EH (cell line): ENCODE data around the gene ITGAD.
A peak's percentile ranks its signal among the peaks of the same experiment; 100 is the strongest.

Experiments
- DNase-seq: peaks from one replicate; pipeline ENCODE4 v3.0.0-alpha.2; 2015; ENCODE audit warnings: low read depth

The ITGAD gene

DNA sequence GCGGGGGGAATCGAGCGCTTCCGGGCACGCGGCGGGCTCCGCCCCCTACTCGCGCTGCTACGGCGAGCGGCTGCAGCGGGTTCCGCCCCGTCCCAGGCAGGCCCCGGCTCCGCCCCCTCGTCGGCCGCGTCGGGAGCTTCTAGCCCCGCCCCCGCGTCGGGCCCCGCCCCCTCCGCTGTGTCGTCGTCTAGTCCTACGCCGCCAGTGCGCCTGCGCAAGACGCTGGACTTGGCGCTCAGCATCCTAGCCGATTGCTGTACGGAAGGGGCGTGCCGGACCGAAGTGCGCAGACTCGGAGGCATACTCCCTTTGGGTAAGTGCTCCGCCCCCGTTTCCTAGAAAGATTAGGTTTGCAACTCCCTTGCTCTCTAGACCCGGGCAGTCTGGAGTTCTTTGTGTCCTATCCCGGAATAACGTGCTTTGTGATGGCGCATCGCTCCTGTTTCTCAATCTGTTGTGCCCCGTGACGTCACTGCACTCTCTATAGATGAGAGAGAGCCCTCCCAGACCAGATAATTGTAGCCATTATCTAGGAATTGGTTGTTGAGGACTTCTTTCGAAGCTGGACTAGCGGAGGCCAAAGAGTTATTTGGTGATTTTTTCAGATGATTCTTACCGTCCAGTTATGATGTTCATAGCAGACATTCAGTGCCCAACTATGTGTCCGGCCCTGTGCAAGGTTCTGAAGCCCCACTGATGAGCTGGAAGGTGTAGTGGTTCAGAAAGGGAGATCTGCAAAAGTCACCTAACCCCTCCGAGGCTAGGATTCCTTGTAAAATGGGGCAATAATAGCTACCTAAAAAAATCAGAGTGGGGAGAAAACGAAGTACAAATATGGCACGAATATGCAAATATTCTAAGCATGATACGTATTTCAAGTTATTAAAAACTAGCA is 66.8 kb downstream of the ITGAD start:
- peak; percentile 100 for DNase-seq

DNA sequence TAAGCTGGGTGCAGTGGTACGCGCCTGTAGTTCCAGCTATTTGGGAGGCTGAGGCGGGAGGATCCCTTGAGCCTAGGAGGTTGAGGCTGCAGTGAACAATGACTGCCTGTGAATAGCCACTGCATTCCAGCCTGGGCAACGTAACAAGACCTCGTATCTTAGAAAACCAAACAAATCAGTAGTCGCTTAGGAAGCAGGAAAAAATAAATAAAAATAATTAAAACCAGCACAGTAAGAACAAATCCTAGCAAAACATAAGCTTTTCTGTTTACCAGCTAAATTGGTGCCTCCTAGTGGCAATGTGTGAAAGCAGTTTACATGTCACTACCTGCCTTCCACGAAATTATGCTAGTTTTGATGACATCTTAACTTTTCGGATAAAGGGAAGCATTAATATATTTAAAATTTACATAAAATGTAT is 67.5 kb downstream of the ITGAD start:
- DNase-seq, result peak; percentile 76

DNA sequence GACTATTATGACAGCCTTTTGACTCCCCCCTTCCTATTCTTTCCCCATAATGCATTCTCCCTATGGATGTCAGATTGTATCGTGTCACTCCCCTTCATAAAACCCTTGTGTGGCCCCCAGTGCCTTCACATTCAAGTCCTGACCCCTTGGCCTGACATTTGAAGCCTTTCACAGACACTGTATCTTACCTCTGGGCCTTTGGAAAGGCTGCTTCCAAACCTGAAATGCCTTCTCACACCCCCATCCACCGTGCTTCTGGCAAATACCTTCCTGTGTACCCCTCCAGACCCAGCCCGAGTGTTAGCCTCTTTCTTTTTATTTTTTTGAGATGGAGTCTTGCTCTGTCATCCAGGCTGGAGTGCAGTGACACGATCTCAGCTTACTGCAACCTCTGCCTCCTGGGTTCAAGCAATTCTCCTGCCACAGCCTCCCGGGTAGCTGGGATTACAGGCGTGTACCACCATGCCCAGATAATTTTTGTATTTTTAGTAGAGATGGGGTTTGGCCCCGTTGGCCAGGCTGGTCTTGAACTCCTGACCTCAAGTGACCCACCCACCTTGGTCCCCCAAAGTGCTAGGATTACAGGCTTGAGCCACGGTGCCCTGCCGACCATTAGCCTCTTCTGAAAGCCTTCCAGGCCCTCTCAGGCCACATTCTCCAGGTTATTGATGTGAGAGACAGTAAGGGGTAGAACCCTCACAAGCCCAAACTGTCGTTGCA is 68.2 kb downstream of the ITGAD start:
- DNase-seq, result no peak

DNA sequence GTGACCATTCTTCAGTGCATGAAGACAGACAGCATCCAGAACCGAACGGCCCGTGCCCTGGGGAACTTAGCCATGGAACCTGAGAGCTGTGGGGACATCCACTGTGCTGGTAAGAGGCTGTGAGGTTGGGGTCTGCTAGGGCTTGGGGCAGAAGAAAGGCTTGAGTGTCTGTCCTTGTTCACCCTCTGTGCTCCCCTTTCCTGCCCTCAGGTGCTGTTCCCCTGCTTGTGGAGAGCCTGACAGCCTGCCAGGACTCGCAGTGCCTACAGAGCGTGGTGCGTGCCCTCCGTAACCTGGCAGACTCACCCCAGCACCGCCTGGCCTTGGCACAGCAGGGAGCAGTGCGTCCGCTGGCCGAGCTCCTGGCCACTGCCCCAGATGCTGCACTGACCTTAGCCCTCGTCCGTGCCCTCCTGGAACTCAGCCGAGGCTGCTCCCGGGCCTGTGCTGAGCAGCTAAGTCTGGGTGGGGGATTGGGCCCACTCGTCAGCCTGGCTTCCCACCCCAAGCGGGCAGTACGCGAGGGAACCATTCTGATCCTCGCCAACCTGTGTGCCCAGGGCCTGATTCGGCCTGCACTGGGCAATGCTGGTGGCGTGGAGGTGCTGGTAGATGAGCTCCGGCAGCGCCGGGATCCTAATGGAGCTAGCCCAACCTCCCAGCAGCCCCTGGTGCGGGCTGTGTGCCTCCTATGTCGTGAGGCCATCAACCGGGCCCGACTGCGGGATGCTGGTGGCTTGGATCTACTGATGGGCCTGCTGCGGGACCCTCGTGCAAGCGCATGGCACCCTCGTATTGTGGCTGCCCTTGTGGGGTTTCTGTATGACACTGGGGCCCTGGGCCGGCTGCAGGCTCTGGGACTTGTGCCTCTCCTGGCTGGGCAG is 69.0 kb downstream of the ITGAD start:
- no peak for DNase-seq

DNA sequence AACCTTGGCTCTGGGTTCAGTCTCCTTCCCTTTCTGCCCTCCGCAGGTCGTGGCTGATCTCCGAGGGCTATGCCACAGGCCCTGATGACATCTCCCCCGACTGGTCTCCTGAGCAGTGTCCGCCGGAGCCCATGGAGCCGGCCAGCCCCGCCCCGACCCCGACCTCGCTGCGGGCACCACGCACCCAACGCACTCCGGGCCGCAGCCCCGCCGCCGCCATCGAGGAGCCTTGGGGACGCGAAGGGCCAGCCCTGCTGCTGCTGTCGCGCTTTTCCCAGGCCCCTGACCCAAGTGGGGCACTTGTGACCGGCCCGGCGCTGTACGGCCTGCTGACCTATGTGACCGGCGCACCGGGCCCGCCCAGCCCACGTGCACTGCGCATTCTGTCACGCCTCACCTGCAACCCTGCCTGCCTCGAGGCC is 71.2 kb downstream of the ITGAD start:
- no peak for DNase-seq

DNA sequence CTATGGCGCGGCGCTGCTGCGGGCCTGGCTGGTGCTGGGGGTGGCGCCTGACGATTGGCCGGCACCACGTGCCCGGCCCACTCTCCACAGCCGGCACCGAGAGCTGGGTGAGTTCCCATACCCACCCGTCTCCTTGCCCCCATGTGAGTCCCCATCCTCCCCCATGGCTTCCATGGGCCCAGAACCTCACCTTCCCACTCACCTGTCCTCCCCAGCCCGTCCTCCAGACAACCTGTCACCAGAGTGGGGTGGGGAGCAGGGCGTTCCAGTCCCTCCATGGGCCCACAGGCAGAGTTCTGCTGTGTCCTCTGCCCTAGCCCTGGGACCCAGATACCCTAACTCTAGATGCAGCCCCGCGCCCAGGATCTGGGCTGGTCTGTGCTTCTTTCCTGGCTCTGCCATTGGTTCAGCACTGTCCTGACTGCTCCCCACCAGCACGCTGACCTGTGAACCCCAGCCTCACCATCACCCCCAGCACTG is 71.7 kb downstream of the ITGAD start:
- DNase-seq, result no peak

DNA sequence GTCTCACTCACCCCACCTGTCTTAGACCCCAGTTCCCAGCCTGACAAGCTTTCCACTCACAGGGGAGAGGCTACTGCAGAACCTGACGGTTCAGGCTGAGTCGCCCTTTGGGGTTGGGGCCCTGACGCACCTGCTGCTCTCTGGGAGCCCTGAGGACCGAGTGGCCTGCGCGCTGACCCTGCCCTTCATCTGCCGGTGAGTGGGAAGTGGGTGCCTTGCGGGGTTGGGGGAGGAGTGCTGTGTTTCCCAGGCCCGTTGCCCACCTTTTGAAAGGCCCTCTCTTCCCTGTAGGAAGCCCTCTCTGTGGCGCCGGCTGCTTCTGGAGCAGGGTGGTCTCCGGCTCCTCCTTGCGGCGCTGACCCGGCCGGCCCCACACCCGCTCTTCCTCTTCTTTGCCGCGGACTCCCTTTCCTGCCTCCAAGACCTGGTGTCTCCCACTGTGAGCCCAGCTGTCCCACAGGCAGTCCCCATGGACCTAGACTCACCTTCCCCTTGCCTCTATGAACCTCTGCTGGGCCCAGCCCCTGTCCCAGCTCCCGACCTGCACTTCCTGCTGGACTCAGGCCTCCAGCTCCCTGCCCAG is 72.7 kb downstream of the ITGAD start:
- DNase-seq, result no peak

DNA sequence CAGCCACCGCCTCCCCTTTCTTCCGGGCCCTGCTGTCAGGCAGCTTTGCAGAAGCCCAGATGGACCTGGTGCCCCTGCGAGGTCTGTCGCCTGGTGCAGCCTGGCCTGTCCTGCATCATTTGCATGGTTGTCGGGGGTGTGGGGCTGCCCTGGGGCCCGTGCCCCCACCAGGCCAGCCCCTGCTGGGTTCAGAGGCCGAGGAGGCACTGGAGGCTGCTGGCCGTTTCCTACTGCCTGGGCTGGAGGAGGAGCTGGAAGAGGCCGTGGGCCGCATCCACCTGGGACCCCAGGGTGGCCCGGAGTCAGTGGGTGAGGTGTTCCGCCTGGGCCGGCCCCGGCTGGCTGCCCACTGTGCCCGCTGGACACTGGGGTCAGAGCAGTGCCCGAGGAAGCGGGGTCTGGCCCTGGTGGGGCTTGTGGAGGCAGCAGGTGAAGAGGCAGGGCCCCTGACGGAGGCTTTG is 73.3 kb downstream of the ITGAD start:
- DNase-seq, result no peak

DNA sequence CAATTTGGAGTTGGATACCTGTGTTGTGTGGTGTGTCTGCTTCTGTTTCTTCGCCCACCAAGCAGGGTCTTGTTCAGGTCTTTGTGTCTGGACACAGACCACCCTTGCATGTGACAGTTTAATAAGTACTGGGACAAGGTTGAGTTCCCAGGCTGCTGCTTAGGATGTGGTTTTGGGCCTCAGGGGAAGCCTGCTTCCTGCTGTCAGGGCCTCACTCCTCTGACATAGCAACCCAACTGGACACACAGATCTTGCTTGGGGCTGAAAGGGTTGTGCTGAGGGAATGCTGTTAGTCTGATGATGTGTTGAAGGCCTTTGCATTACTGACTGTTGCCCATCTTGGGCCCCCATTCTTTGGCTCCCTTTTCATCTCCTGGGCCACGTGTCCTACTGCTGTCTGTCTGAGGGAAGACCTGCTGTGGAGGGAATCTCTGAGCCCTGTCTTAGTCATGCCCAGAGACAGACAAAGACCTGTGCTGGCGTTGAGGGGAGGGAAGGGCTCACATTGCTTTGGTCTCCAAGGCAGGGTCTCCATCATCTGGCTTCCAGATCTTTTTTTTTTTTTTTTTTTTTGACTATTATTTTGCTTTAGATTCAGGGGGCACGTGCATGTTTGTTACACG is 74.1 kb downstream of the ITGAD start:
- peak; percentile 51 for DNase-seq

DNA sequence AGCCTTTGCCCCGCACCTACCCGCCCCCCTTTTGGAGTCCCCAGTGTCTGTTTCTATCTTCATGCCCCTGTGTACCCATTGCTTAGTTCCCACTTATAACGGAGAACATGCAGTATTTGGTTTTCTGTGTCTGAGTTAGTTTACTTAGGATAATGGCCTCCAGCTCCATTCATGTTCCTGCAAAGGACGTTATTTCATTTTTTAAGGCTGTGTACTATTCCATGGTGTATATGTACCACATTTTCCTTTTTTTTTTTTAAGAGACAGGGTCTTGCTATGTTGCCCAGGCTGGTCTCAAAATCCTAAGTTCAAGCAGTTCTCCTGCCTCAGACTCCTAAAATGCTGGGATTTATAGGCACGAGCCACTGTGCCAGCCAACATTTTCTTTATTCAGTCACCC is 74.7 kb downstream of the ITGAD start:
- DNase-seq, result no peak

DNA sequence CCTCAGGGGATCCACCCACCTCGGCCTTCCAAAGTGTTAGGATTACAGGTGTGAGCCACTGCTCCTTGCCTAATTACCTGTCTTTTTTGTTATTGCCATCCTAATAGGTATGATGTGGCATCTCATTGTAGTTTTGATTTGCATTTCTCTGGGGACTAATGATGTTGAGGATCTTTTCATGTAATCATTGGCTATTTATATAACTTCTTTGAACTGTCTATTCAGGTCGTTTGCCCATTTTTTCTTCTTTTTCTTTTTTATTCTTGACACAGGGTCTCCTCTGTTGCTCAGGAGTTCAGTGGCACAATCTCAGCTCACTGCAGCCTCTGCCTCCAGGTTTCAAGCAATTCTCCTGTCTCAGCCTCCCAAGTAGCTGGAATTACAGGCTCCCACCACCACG is 77.5 kb downstream of the ITGAD start:
- no peak for DNase-seq

DNA sequence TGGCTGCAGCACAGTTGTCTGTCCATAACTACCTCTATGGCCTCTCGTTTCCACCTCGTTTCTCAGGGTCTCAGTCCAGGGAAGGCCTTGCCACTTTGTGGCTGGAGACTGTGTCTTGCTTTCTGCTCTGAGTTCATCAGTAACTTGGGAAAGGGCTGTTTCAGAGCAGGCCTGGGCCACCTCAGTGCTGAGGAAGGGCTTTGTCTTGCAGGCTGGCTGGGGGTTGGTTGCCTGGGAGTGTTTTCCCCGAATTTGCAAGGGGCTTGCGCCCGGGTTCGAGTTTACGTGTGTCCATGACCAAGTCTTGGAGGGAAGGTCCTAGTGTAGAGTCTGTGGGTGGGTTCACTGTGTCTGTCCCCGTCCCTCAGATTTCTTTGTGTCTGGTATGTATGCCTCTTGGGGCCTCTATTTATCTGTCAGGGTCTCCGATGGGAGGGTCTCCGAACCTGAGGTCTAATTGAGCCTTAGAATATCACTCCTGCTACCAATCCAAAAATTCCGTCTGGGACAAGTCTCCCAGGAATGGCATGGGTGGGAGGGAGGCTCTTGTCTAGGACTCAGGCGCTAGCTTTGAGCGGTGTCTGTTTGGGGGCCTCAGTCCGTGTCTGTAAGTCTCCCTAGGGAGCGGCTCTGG is 78.2 kb downstream of the ITGAD start:
- DNase-seq, result no peak

DNA sequence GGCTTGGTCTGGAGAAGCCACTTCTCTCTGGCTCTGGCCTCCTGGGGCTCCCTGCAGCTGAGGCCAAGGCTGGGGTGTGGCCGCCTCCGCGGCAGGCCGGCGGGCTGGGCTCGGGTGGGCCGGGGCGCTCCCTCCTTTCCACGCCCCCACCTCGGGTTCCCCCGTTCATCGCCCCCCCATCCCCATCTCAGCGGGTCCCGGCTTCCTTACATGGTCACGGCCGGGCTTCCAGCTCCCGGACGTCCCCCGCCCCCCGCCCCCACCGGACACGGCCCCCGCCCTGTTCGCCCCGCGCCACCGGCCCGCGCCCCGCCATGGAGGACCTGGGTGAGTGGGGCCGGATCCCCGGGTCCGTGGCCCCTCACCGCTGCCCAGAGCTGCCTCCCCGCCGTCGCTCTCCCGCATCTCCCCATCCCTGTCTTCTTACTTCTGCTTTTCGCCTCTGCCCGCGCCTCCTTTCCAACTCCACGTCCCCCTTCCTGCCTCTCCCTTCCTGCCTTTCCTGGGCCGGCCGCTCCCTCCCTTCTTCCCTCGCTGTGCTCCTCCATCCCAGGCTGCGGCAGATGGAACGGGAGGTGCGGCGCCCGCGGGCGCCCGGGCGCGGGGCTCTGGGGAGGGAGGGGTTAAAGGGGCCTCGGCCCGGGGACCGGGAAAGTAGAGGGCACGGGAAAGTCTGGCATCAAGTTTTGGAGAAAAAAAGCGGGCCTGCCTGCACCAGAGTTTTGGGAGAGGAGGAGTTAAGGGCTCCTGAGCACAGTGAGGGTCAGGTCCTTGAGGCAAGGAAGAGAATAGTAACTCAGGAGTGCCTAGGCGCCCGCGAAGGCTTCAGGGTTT is 79.0 kb downstream of the ITGAD start, which contains the start of gene TGFB1I1:
TGFB1I1 (plus strand) TSS at position 278 of the 834 bp plus-strand sequence; CDS start at position 315, 37 bp downstream.
- DNase-seq, result peak; percentile 95

DNA sequence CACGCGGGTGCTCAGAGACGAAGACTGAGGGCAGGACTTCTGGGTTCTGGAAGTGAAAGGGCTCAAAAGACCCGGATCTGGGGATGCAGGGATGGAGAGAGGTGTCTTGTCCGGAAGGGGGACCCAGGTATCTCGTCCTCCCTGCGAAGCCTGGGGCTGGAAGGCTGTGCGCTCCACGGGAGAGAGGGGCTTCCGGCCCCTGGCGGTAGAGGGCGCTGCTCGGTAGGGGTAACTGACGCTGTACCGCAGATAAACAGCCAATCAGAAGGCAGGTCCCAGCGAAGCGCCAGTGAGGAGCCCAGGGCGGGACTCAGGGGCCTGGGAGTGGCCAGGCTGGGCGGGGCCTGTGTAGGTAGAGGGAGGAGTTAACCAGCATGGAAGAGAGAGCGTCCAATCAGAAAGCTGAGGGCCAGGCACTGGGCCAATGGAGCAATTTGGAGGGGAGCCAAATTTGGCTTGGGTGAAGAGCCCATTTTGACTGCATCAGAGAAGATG is 79.6 kb downstream of the ITGAD start:
- DNase-seq, result peak; percentile 96

DNA sequence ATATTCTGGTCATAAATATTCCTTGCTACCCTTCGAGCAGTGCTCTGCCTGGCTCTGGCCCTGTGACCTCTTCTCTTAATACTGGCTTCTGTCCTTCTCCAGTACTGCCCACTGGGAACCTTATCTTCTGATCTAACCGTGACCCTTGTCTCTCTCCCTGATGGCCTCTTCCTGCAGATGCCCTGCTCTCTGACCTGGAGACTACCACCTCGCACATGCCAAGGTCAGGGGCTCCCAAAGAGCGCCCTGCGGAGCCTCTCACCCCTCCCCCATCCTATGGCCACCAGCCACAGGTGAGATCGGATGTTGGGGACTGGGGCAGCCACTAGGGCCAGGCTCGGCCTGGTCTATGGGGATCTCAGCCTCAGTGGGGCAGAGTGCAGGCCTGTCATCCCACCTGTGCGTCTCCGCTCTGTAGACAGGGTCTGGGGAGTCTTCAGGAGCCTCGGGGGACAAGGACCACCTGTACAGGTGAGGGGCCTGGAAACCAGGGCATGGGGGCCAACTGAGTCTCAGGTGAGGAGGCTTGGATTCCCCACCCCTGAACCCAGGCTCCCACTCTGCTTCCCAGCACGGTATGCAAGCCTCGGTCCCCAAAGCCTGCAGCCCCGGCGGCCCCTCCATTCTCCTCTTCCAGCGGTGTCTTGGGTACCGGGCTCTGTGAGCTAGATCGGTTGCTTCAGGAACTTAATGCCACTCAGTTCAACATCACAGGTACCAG is 80.3 kb downstream of the ITGAD start:
- no peak for DNase-seq

DNA sequence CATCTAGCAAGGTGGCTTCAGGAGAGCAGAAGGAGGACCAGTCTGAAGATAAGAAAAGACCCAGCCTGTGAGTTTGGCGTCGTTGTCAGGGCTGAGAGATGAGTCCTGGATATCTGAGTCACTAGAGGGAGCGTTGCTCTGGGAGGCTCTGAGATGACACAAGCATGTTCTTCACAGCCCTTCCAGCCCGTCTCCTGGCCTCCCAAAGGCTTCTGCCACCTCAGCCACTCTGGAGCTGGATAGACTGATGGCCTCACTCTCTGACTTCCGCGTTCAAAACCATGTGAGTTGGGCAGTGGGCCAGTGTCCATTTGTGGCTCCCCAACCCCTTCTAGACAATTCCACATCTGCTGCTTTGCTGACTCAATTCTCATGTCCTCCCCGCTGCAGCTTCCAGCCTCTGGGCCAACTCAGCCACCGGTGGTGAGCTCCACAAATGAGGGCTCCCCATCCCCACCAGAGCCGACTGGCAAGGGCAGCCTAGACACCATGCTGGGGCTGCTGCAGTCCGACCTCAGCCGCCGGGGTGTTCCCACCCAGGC is 81.1 kb downstream of the ITGAD start:
- DNase-seq, result peak; percentile 94

DNA sequence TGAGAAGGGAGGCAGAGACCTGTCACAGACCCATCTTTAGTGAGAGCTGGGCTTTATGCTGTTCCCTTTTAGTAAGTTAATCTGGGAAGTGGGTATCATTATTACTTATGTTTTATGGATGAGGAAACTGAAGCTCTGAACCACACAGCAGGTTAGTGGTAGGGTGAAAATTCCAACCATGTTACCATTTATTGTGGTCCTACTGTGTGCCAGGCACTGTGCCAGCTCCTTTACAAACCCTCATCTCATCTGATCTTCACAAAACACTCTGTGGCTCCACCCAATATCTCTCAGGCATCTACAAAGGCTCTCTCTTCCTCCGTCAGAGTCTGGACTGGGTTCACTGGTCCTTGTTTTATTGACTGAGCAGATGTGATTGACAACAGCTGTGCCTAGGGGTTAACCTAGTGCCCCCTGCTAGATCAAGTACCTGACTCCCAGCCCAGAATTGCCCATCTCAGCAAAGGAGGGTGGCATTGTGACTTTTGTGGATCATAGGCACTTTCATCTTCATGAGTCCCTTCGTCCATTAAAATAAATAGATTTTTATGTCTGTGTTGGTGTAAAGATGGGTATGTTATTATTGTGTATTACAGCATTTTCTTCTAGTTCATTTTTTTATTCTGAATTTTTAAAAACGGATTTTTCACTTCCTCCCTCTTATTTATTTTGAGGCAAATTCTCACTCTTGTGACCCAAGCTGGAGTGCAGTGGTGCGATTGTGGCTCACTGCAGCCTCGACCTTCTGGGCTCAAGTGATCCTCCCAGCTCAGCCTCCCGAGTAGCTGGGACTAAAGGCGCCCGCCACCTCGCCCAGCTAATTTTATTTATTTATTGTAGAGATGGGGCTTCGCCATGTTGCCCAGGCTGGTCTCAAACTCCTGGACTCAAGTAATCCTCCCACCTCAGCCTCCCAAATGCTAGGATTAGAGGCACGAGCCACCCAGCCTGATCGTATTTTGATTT is 81.9 kb downstream of the ITGAD start:
- no peak for DNase-seq
